ENCODE data around the gene TMEM61. TPM values are rescaled to one million over a fixed set of nuclear protein-coding genes. Genes with fewer than 3 reads are reported as not detected.

The TMEM61 gene
- total RNA-seq, 2 donors from 2014 or later, result 2.0 to 3.6 TPM

- H3K27ac ChIP-seq, result peak within 1 kb of the TSS; percentile 33 to 83 (median 57)
- peaks cover 28% of the 10 kb centered on the region for H3K4me1 ChIP-seq
- H3K36me3 ChIP-seq (replicated peaks in 1 of 2; ENCODE audit: insufficient read depth in 1 of 2, low read depth in 2 of 2), result no peaks in the 10 kb centered on the region
- no peaks in the 10 kb centered on the region for H3K9me3 ChIP-seq
- peak; percentile 58 for ATAC-seq
- TF ChIP-seq POLR2A (IDR thresholded peaks at IDR 0.05) (peak; percentile 43 to 58 (median 45)), CTCF (IDR thresholded peaks at IDR 0.05) (no peak)
- peak within 1 kb of the TSS; percentile 14 to 23 for H3K4me3 ChIP-seq
- no peaks in the 10 kb centered on the region for H3K27me3 ChIP-seq
- intact Hi-C loops (cut with DNase I), result no loop called here
- 0 to 3% methylated on average over 5 to 62 of the region's 67 CpGs for WGBS, 2 donors
- DNase-seq, result peak; percentile 37 to 74 (median 52)
Observed at GRCh38 chr1:55039342-55040082, 59.1 kb downstream of the TMEM61 start, which contains the start of gene PCSK9. TSS of gene PCSK9 (plus strand) at chr1:55039548. CDS start at chr1:55039838, 290 bp downstream.

- peak; percentile 54 to 85 (median 70) for DNase-seq
- Histone ChIP-seq H3K36me3 (replicated peaks in 1 of 2; ENCODE audit: insufficient read depth in 1 of 2, low read depth in 2 of 2) (no peaks in the 10 kb centered on the region), H3K9me3 (no peaks in the 10 kb centered on the region), H3K4me1 (peaks cover 28% of the 10 kb centered on the region), H3K4me3 (peak overlapping the region; percentile 14 to 23), H3K27ac (peak overlapping the region; percentile 33 to 83 (median 57)), H3K27me3 (no peaks in the 10 kb centered on the region)
- 7 to 10% methylated on average over 35 to 49 of the region's 49 CpGs for WGBS, 2 donors
- intact Hi-C loops (cut with DNase I), result no loop called here
- TF ChIP-seq CTCF (IDR thresholded peaks at IDR 0.05) (no peak), POLR2A (IDR thresholded peaks at IDR 0.05) (peak; percentile 11 to 25 (median 17))
- ATAC-seq, result peak; percentile 72
Observed at GRCh38 chr1:55040083-55040932, 59.9 kb downstream of the TMEM61 start.

- WGBS, 2 donors, result 24 to 44% methylated on average over 4 to 5 of the region's 5 CpGs
- TF ChIP-seq POLR2A (IDR thresholded peaks at IDR 0.05), result no peak
- TF ChIP-seq CTCF (IDR thresholded peaks at IDR 0.05), result no peak
- intact Hi-C loops (cut with DNase I), result no loop called here
- no peak for ATAC-seq
- peaks cover 28% of the 10 kb centered on the region for H3K4me1 ChIP-seq
- H3K36me3 ChIP-seq (replicated peaks in 1 of 2; ENCODE audit: insufficient read depth in 1 of 2, low read depth in 2 of 2), result no peaks in the 10 kb centered on the region
- H3K27me3 ChIP-seq, result no peaks in the 10 kb centered on the region
- no peaks in the 10 kb centered on the region for H3K9me3 ChIP-seq
- H3K4me3 ChIP-seq, result peak overlapping the region in 1 of 2 donors; percentile 23
- peak overlapping the region; percentile 25 to 83 (median 41) for H3K27ac ChIP-seq
- DNase-seq, result no peak
Observed at GRCh38 chr1:55040933-55041494, 60.6 kb downstream of the TMEM61 start.

DNA sequence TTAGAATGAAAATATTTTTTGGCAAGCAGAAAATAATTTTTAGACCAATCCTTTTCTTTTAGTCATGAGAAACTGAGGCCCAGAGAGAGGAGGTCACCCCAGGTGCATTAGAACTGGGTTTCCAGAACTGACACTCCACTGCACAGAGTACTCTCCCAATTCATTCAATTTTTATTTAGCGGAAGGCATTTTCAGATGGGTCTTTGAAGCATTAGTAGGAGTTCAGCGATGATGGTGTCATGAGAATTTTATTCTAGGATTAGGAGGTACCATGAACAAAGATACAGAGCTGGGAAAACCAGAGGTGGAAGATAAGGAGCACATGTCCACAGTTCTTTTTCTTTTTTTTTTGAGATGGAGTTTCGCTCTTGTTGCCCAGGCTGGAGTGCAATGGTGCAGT is 61.2 kb downstream of the TMEM61 start:
- whole genome bisulfite sequencing, 2 donors, result 63 to 77% methylated on average over 3 of the region's 3 CpGs
- Histone ChIP-seq H3K36me3 (replicated peaks in 1 of 2; ENCODE audit: insufficient read depth in 1 of 2, low read depth in 2 of 2) (no peaks in the 10 kb centered on the region), H3K4me1 (peaks cover 28% of the 10 kb centered on the region), H3K9me3 (no peaks in the 10 kb centered on the region), H3K27ac (no peak overlapping the region), H3K27me3 (no peaks in the 10 kb centered on the region), H3K4me3 (no peak overlapping the region)
- intact Hi-C loops (cut with DNase I), result no loop called here
- no peak for TF ChIP-seq POLR2A (IDR thresholded peaks at IDR 0.05)
- TF ChIP-seq CTCF (IDR thresholded peaks at IDR 0.05), result no peak
- DNase-seq (no peak), ATAC-seq (no peak)

Other genes starting within 250 kb of the TMEM61 start
- gene PARS2, start 216.1 kb upstream of the TMEM61 start, total RNA-seq, result 1 to 10 TPM in 1 of 2 donors, under 1 TPM in 1; 0.66 to 2.3 TPM
- 10 to 100 TPM; 12.2 to 15.6 TPM for gene TTC22, start 179.3 kb upstream of the TMEM61 start, total RNA-seq
- 10 to 100 TPM; 23.6 to 32.3 TPM for gene DHCR24, start 93.4 kb upstream of the TMEM61 start, total RNA-seq
- not detected for gene BSND, start 18.3 kb downstream of the TMEM61 start, total RNA-seq
- gene PCSK9, start 58.9 kb downstream of the TMEM61 start, total RNA-seq, result 10 to 100 TPM in 1 of 2 donors, 1 to 10 TPM in 1; 6.0 to 13.8 TPM
- 10 to 100 TPM; 28.3 to 68.6 TPM for gene USP24, start 234.7 kb downstream of the TMEM61 start, total RNA-seq